Stimulated activated CD4-positive, alpha-beta T cell treated with anti-CD3 and anti-CD28 coated beads, Interleukin-4, amount 100 ng/mL, for 48 hours (primary cell): ENCODE results near the gene GPR137.

Experiments used
- DNase-seq, 2 donors: peaks; one replicate each; pipeline ENCODE4 v3.0.0-alpha.2; 2020; ENCODE audit warnings: low read depth in 2 of 2

The GPR137 gene

DNA sequence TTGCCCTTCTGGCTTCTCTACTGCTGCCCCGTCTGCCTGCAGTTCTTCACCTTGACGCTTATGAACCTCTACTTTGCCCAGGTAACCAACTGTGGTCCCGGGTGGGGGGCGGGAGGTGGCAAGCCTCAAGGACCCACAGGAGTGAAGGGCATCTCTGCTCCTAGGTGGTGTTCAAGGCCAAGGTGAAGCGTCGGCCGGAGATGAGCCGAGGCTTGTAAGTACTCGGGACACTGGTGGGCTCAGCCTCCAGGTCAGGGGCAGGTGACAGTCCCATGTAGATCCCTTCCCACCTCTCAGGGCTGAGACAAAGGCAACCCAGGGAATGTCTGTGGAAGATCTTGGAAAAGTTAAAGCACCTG is 1.1 kb downstream of the GPR137 start:
- DNase-seq, result no peak

- DNase-seq, result no peak
Observed at GRCh38 chr11:64287676-64288352, 2.2 kb downstream of the GPR137 start.

DNA sequence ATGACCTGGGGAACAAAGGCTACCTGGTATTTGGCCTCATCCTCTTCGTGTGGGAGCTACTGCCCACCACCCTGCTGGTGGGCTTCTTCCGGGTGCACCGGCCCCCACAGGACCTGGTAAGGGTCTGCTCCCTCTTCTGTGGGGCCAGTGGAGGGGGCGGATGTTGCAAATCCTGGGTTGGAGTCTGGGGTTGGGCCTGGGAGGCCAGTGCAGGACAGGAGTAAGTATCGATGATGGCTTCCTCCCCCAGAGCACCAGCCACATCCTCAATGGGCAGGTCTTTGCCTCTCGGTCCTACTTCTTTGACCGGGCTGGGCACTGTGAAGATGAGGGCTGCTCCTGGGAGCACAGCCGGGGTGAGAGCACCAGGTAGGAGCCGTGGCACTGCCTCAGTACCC is 2.7 kb downstream of the GPR137 start:
- DNase-seq, result no peak

- no peak for DNase-seq
Observed at GRCh38 chr11:64289002-64289564, 3.4 kb downstream of the GPR137 start.

- DNase-seq, result no peak
Observed at GRCh38 chr11:64290352-64291261, 5.0 kb downstream of the GPR137 start.

DNA sequence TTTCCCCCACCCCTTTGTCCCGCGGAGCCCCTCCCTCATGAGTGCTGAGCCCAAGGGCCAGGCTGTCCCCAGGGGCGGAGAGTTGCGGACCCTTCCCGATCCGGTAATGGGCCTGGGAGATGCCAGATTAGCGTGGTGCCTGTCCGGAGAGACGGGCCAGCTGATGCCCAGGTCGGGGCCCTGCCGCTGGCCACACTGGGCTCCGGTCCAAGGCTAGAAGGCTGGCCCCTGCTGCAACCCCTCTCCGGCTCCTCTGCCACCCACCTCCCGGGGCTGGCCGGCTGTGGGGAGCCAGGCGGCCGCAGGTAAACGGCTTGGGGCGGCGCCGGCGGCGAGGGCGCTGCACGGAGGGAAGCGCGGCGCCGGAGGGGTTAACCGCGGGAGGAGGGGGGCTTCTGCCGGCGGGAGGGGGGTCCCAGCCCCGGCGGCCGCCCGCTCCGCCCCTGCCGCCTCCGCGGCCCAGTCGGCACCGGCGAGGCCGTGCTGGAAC is 5.7 kb downstream of the GPR137 start, which contains the start of gene KCNK4:
Gene KCNK4, plus strand, starts transcription at position 41 of the 490 bp plus-strand sequence. CDS start 1,717 bp downstream, outside the sequence.
- no peak for DNase-seq

DNA sequence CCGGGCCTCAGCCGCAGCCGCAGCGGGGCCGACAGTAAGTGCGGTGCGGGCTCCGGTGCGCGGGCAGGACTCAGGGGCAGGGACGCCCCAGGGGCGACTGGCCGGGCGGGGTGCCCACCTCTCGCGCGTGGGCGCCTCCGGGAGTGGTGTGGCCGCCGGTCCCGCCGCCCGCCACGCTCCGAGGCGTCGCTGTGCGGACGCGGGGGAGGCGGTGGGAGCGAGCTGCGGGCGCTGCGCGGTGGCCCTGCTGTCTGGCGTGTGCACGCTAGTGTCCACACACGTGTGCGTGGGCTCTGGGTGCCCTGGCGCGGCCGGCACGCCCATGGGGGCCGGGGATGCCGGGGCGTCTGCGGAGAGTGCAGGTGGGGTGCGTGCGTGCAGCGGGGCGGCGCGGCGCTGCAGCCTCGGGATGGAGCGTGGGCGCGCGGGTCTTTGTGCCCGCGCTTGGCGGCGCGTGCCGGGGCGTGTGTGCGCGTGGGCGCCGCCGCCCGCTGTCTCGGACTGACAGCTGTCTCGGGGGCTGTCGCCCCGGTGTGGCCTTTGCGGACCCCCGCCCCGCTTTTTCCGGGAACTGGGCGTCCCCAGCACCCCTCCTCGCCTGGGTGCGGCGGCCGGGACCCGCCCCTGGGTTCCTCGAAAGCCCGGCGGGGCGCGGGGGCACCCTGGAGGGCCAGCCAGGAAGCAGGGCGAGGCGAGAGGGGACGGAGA is 6.3 kb downstream of the GPR137 start:
- DNase-seq, result no peak

GRCh38 chr11:64292460-64293254 is 7.0 kb downstream of the GPR137 start:
- no peak for DNase-seq

GRCh38 chr11:64294774-64295173 is 9.1 kb downstream of the GPR137 start:
- DNase-seq, result no peak

DNA sequence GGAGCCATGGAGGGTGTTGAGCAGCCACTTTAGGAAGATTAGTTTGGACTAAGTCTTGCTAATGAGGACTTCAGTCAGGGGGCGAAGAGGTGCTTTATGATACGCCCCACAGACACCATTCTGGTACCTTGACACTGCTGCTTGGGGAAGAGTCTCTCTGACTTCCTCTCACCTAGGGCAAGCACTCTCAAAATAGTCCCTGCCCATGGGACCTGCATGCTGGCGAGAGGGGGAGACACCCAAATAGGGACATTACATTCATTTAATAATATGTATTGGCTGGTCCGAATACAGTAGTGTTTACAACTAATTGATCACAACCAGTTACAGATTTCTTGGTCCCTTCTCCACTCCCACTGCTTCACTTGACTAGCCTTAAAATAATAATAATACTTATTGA is 10.1 kb downstream of the GPR137 start:
- DNase-seq, result no peak

DNA sequence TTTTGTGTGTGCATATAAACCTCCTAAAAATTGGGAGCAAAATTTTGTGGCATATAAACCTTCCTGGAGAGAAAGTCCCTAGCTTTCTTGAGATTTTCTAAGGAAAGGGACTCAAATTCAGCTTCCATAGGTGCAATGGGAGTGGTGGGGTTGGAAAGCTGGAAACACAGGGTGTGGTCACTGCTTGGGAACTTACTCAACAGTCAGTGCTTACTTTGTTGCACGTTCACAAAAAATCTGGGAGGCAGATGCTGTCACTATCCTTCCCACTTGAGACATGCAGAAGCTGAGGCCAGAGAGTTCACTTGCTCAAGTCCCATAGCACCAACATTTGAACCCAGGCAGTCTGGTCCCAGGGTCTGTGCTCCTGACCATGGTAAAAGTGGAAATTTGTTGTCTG is 10.6 kb downstream of the GPR137 start:
- DNase-seq, result no peak

DNA sequence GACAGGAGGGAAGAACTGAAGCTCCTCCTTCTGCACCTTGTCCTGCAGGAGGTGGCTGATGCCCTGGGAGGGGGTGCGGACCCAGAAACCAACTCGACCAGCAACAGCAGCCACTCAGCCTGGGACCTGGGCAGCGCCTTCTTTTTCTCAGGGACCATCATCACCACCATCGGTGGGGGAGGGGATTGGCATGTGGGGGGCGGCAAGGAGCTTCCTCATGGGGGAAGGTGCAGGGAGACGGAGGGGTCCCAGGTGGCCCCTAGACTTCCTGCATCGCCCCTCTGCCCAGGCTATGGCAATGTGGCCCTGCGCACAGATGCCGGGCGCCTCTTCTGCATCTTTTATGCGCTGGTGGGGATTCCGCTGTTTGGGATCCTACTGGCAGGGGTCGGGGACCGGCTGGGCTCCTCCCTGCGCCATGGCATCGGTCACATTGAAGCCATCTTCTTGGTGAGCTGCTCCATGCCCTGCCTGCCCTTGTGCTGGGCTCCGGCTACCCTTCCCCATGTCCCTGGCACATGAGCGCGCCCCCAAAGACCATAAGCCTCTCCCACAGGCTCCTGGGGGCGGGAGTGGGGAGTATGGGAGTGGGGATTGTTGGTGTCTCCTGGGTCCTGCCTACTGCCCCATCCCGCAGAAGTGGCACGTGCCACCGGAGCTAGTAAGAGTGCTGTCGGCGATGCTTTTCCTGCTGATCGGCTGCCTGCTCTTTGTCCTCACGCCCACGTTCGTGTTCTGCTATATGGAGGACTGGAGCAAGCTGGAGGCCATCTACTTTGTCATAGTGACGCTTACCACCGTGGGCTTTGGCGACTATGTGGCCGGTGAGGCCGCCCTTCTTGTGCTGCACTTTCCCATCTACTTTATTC is 11.4 kb downstream of the GPR137 start:
- no peak for DNase-seq

DNA sequence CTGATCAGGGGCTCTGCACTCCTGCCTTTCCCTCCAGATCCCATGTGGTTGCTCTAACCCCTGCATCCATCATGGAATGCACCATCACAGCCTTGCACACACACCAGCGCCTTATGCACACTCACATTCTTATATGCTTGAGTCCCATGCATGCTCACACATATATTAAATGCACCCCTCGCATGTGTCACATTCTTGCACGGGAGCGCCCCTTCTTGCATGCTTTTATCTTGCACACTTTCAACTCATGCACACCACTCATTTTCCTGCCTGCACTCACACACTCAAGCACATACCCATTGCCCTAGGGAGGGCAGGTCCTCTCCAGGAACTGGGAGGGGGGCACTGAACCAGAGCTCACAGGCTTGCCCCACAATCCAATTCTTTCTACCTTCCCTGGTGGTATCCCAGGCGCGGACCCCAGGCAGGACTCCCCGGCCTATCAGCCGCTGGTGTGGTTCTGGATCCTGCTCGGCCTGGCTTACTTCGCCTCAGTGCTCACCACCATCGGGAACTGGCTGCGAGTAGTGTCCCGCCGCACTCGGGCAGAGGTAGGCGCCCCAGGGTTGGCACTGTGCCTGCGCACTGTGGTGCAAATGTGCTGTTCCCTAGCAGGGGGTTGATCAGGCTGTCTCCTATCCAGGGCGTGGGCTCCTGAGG is 12.2 kb downstream of the GPR137 start:
- no peak for DNase-seq

- no peak for DNase-seq
Observed at GRCh38 chr11:64298966-64299846, 13.6 kb downstream of the GPR137 start.

DNA sequence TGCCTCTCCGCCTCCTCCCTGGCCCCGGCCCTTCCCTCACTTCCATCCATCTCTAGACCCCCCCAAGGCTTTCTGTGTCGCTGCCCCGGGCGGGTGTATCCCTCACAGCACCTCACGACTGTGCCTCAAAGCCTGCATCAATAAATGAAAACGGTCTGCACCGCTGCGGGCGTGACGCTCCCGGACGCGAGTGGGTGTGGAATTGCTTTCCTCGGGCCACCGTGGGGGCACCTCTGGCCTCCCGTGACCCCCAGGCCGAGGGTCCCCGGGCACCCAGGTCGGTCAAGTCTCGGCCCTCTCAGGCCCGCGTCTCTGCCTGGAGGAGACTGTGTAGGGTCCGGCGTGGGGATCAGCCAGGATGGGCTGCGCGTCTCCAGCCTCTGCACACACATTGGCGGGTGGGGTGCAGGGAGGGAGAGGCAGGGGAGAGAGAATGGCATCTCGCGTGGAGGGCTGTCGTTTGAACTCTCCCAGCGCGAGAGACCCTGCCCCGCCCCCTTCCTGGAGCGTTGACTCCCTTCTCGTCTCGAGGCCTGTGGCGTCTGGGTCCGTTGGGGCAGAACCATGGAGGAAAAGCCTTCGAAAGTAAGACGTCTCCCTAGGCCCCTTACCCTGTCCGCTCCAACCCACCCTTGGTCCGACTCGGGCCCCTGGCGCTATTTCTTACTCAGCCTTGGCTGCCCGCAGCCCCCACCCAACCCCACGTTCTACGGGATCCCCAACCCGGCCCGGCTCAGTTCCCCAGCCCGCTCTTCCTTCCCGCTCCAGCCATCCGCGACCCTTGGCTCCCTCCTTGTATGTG is 14.4 kb downstream of the GPR137 start, which contains the start of gene CATSPERZ:
Gene CATSPERZ, plus strand, starts transcription at position 512 of the 802 bp plus-strand sequence. Its CDS starts 53 bp downstream, at position 565.
- DNase-seq, result no peak

DNA sequence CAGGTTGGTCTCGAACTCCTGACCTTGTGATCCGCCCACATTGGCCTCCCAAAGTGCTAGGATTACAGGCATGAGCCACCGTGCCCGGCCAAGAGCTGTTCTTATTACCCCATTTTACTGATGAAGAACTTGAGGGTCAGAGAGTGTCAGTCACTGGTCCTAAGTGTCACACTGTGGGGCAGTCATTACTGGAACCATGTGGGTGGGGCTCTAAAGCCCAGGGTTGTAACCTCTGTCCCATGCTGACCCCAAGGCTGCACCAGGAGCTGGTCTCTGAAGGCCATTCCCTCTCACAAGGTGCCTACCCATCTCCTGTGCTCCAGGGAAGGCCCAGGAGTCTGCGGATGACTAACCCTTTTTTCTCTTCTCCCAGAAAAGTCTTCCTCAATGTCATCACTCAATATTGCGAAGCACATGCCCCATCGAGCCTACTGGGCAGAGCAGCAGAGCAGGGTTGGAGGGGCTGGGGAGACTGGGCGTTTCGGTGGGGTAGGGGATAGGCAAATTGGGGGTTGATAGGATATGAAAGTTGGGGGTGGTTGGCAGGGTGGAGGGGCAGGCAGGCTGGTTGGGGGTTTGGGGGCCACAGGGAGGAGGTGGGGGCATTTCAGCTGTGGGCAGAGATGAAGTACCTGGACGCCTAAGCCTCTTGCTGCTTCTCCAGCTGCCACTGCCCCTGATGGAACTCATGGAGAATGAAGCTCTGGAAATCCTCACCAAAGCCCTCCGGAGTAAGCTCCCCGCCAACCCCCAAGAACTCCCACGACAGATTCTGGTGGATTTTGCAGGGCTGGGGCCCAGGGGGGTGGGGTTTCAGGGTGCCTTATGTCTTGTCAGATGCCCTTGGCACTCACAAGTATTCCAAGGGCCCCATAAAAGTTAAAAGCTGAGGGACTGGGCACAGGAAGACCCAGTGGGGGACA is 17.7 kb downstream of the GPR137 start:
- no peak for DNase-seq

GRCh38 chr11:64304032-64304315 is 18.3 kb downstream of the GPR137 start:
- DNase-seq, result no peak
